CD4-positive, alpha-beta T cell treated with Interleukin-4 for 4 hours (primary cell): ENCODE measurements around the gene CNKSR2.

Experiments
- DNase-seq: peaks from one replicate; pipeline ENCODE4 v3.0.0-alpha.2; 2020

The CNKSR2 gene

GRCh38 chrX:21374163-21374993 lies at the start of gene CNKSR2:
CNKSR2 (plus strand) TSS chrX:21374418; CDS start chrX:21374898, 480 bp downstream.
- DNase-seq = peak; percentile 60

GRCh38 chrX:21354725-21355124 lies 19.5 kb upstream of the CNKSR2 start:
- no peak for DNase-seq

- DNase-seq = no peak
These were observed 18.4 kb upstream of the CNKSR2 start for GRCh38 chrX:21355831-21356230.

- no peak for DNase-seq
These were observed 4.6 kb upstream of the CNKSR2 start for GRCh38 chrX:21369613-21370012.

- DNase-seq = peak; percentile 1
These were observed 1.2 kb upstream of the CNKSR2 start for GRCh38 chrX:21373001-21373400.

- DNase-seq = peak; percentile 6
These were observed 518 bp upstream of the CNKSR2 start for GRCh38 chrX:21373637-21374162.

- DNase-seq = no peak
These were observed 933 bp downstream of the CNKSR2 start for GRCh38 chrX:21374994-21375707.

GRCh38 chrX:21375708-21376009 lies 1.4 kb downstream of the CNKSR2 start:
- DNase-seq = peak; percentile 2

- DNase-seq = no peak
These were observed 2.4 kb downstream of the CNKSR2 start for GRCh38 chrX:21376636-21377035.

GRCh38 chrX:21379991-21380390 lies 5.8 kb downstream of the CNKSR2 start:
- DNase-seq = no peak

- no peak for DNase-seq
These were observed 8.5 kb downstream of the CNKSR2 start for GRCh38 chrX:21382715-21383114.

- no peak for DNase-seq
These were observed 9.3 kb downstream of the CNKSR2 start for GRCh38 chrX:21383546-21383945.

- DNase-seq = no peak
These were observed 10.0 kb downstream of the CNKSR2 start for GRCh38 chrX:21384178-21384577.

- no peak for DNase-seq
These were observed 20.6 kb downstream of the CNKSR2 start for GRCh38 chrX:21394792-21395191.

GRCh38 chrX:21398426-21398825 lies 24.2 kb downstream of the CNKSR2 start:
- DNase-seq = no peak

- DNase-seq = no peak
These were observed 26.3 kb downstream of the CNKSR2 start for GRCh38 chrX:21400408-21401121.

GRCh38 chrX:21408307-21408706 lies 34.1 kb downstream of the CNKSR2 start:
- no peak for DNase-seq

GRCh38 chrX:21408788-21409187 lies 34.6 kb downstream of the CNKSR2 start:
- DNase-seq = no peak

GRCh38 chrX:21412029-21412428 lies 37.8 kb downstream of the CNKSR2 start:
- DNase-seq = no peak

- DNase-seq = no peak
These were observed 38.7 kb downstream of the CNKSR2 start for GRCh38 chrX:21412883-21413282.

- no peak for DNase-seq
These were observed 52.9 kb downstream of the CNKSR2 start for GRCh38 chrX:21427086-21427485.

- DNase-seq = no peak
These were observed 62.8 kb downstream of the CNKSR2 start for GRCh38 chrX:21437036-21437435.

- peak; percentile 42 for DNase-seq
These were observed 64.6 kb downstream of the CNKSR2 start for GRCh38 chrX:21438792-21439191.

- no peak for DNase-seq
These were observed 66.7 kb downstream of the CNKSR2 start for GRCh38 chrX:21440911-21441310.
